SH-SY5Y (cell line): ENCODE data around the gene SREBF1.

Source experiments
- GATA2 ChIP-seq: IDR thresholded peaks from 2 replicates; pipeline ENCODE4 v1.6.1; 2011; ENCODE audit warnings: mild to moderate bottlenecking, low read depth, low read length
- GATA3 ChIP-seq: IDR thresholded peaks from 2 replicates; pipeline ENCODE4 v1.6.1; 2011; ENCODE audit warnings: low read depth, mild to moderate bottlenecking, low read length, moderate library complexity

Gene SREBF1

DNA sequence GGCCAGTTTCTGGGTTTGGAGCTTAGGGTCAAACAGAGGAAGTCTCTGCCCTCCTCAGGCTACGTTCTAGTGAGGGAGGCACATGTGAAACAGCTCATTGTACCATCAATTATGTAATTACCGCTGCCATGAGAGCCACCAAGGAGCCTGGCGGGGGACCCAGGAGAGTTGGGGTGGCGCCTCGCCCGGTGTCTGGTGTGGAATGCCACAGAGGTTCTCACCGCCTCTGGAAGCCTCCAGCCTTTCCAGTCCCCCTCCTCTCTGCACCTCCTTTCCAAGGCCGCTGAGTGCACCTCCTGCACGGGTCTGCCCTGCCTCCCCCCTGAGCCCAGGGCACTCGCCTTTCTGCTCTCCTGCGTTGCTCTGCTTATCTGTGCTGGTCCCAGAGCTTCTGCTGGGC, 51.4 kb downstream of the SREBF1 start:
- TF ChIP-seq GATA2 (no peak), GATA3 (no peak)

DNA sequence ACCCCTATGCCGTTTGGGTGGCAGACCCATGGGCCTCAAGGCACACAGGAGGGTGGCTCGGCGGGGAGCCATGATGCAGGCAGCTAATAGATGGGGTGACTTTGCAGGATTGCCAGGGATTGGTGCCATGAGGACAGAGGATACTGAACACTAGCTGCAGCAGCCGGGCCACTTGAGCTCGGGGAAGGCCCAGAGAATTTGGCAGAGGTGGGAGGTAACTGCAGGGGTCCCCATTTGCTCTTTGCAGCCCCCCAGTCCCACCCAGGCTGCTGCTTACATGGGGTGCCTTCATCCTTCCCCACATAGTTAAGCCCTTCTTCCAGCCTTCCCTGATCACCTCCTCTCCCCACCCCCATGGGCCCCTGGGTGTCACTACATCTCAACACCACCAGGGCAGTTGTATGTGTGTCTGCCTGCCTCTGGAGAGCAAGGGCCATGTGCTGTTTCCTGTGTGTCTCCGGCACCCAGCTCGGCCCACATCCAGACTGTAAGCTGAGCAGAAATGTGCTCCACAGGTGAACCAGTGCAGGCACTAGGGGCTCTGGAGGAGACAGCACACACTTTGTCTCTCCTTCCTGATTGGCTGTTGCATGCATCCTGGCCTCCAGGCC, 52.0 kb downstream of the SREBF1 start:
- no peak for TF ChIP-seq GATA2
- no peak for TF ChIP-seq GATA3

DNA sequence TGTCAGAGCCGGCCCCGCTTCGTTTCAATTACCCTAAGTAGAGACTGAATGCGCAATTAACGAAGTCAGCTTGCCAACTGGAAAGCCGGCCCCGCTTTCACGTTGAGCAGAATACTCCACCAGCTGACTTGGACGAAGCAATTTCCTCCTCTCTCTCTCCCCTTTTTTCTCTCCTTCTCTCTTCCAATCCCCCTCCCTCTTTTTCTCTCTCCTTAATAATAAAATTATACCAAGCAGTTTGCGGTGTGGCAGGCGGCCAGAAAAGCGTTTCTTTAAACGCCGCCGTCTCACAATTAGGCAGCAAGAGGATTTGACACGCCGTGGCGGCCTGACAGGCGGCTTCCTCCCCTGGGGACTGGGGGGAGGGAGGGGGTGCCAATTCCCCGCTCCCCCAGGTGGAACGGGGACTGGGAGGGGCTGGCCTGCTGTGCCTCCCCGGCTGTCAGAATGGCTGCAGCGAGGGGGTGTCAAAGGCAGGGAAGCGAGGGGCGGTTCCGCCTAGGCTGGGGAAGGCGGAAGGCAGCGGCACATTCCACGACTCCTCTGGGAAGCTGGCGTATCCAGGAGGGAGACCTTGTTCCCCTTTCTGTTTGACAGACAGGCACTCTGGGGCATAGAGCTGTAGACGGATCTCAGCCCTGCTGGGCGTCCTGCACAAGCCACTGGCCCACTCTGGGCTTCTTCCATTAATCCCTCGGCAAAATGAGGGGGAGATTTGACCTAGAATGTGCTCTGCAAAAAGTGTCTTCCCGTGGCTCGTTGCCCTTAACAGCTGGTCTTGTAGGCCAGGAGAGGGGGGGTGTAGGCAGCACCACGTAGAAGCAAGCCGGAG, 52.7 kb downstream of the SREBF1 start:
- TF ChIP-seq GATA3 (no peak), GATA2 (no peak)

DNA sequence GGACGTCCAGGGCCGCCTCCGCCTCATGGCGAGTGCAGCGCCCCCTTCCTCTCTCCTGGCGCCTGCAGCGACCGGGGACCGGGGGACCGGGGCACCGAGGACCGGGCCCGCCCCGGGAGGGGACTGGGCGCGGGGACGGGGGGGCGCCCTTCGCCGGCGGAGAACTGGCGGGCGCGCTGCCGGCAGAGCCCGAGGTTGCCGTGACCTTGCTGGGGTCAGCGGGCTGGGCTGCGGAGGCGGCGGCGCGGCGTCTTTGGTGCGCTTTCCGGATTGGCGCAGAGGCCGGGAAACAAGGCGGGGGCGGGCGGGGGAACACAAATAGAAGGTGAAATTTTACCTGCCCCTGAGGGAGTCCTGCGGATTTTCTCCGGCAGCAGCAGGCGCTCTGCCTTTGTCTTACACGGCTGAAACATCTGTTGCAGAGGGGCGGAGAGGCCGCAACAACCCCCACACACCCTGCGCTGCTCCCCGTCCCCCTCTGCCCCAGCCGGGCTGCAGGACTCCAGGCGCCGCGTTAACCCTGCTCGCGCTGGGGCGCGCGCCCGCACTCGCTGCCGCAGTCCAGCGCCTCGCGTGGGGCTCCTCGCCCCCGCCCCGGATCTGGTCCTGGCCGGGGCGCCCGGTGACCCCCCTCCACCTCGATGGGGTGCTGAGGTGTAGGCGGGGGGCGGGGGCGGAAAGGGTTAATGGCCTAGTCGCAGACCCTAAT, 53.5 kb downstream of the SREBF1 start:
- TF ChIP-seq GATA3 (no peak), GATA2 (no peak)

DNA sequence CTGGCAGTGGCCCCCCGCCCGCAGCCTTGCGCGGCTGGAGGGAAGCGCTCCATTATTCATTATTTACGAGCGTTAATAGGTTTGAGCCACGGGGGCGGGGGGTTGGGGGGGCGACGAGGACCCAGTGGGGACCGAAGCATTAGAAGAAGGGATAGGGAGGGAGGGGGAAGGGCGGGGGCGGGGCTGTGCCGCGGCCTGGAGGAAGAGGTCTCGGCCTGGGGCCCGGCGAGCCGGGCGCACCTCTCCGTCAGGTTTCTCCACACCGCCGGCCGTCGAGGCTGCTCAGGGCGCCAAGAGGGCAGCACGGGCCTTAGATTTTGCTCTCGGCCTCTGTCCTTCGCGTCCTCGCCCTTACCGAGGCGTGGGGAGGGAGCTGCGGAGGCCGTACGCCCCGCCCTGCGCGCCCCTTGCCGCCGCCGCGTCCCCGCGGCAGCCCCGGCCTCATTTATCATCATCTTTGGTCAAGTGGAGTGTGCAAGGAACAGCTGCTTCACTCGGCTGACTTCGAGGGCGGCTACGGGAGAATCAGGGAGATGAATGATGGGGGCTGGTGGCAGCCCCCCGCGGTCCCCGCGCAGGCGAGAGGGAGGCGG, 54.2 kb downstream of the SREBF1 start:
- TF ChIP-seq GATA2 (no peak), GATA3 (no peak)

DNA sequence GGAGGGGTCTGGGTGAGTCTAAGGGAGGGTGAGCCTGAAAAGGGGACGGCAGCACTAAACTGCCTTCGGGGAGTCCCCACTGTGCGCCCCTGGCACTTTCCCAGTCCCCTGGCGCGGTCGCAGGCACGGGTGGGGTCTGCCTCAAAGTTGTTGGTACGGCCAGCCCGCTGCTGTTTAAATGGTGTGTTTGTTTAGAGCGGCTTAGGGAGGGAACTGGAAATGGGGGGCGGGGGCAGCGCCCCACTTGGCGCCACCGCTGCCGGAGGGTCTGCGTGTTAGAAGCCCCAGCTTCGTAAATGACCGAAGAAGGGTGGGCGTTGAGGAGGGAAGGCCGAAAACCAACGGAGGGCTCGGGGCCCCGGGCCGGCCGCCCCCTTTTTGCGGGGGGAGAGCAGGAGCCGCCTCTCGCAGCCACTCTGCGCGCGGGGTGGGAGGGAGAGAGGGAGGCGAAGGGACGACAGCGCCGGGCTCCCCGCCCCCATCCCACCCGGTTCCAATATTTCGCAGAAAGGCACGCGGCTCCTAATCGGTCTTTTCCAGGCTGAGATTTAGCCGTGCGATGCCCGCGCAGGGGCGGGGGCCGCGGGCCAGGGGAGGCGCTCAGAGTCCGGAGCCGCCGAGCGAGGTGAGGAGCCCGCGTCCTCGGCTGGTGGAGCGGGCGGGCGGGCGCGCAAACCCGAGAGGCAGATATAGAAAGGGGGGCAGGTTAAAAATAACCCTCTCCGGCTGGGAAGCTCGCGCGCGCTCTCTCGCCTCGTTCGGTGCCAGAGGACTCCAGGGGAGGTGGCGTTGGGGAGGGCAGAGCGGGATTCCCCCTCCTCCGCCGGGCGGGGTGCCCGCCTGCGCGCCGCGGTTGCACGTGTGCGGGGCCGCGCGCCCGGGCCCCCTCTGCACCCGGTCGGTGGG, 54.9 kb downstream of the SREBF1 start:
- TF ChIP-seq GATA2 (no peak), GATA3 (no peak)

DNA sequence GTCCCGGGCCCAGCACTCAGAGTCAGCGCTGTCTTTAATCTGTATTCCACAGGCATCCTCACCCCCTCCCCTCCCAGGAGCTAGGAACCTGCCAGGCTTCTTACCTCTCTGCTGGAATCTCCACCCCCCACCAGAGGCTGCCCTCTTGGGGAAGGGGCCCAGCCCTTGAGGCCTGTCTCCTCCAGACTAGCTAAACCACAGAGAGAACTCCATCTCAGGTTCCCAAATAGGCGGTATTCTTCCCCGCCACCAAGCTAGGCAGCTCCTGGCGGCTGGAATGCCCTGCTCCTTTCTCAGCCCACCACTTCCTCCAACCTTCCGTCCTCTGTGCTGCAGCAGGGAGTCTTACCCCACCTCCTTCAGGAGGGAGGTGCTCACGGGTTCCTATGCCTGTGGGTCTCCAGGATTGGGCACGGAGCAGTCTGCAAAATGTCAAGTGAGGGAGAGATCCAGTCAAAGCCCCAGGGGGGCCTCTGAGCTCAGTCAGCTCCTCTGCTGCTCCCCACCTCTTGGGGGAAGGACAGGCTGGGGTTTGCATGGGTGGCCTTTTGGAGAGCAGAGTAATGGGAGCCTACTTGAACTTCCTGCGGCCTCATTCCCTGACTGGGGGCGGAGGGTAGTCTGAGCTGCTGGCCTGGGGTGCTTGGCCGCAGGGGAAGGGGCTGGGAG, 55.7 kb downstream of the SREBF1 start:
- no peak for TF ChIP-seq GATA3
- no peak for TF ChIP-seq GATA2

DNA sequence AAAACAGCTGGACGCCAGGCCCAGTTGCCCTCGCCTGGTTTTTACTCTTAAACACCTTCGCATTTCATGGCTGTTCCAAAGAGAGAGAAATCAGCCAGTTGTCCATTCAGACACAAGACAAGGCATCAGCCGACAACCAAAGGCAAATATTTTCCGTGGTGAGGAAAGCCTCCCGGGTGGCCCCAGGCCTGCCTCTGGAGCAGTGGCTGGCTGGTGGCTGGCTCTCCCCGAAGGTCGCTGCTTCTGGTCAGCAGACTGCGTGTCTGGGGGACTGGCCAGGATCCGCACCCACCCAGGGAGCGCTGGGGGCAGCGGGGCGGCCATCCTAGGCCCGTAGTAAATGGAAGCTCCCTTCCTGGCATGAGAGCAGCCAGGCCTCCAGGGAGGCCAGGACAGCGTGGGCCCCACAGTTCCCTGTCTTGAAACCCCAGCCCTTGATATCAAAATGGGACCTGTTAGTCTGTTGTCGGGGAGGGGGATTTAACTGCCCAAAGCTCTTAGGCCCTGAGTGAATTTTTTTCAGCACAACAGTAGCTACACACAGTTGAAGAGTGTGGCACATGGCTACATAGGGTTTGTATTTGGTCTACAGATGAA, 57.7 kb downstream of the SREBF1 start:
- no peak for TF ChIP-seq GATA3

DNA sequence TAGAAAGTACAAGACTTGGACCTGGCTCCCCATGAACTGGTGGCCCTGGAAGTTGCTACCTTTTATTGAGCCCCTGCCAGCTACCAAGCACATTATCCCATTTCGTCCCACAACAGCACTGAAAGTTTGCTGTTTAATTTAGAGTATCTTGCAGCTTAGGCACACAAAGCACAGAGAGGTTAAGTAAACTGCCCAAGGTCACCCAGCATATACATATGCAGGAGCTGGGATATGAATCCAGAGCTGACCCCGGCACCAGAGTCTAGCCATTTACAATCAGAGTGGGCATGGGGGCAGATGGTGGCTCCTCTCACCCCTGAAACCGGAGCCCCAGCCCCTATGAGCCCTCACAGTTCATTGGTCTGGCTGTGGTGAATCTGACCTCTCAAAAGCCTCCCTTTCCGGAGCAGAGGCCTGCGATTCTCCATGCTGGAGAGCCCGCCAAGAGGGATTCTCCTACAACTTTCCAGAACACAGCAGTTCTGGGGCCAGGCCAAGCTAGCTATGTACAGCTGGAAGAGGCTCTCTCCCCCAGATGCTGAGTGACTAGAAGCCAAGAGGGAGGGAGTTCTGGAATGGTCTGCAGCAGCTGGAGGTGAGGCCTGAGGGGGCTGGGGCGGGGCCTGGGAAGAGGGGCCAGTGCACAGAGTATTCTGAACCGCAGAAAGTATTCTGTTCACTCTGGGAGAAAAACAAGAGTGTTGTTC, 58.3 kb downstream of the SREBF1 start:
- TF ChIP-seq GATA3 (no peak), GATA2 (no peak)

DNA sequence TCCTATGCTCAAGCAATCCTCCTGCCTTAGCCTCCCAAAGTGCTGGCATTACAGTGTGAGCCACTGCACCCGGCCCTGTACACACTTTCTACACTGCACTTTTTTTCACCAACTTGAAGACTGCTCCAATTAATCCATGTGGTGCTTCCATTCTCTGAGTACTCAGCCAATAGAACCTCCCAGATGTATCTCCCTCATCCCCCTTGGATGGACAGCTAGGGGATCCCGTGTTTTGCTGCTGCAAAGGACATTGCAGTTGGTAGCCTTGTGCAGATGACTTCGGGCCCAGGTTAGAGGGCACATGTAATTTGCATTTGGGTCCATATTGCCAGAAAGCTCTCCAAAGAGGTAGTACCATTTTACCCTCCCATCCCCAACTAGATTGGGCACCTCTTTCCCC, 59.9 kb downstream of the SREBF1 start:
- TF ChIP-seq GATA3 (no peak), GATA2 (no peak)

DNA sequence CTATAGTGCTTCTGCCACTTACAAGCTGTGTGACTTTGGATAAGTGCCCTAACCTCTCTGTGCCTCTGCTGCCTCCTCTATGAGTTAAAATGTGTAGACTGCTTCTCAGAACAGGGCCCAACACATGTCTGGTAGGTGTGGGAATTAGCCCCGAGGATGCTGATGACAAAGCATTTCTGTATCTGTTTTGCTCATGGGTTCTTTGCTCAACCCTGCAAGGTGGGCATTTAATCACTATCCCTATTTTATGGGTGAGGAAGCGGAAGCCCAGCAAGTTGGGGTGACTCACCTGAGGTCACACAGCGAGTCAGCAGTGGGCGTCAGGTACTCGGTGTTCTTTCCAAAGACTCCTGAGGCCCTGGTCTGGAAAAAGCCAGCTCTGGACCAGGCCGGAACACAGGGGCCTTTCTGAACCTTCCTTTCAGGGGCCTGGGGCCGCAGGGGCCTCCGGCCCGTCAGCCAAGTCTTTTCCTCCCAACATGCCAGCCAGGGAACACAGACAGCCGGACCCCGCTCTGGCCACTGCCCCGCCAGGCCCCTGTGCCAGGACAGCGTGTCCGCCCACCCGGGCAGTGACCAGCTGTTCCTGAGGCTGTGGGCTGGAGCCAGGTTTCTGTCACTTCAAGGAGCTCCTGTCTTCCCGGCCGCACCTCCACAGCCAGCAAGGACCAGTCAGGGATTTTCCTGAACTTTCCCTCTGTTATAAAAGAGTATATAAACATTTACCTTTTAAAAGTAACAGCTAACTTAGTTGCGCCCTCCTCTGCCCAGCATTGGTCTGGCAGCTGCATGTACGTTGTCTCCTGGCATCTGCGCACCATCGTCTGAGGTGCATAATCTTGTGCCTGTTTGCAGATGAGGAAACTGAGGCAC, 62.5 kb downstream of the SREBF1 start:
- no peak for TF ChIP-seq GATA3
- no peak for TF ChIP-seq GATA2
